GM06990 (cell line): Measurements from ENCODE around the gene FAM171A1.
"Not testable (repeated sequence)": the region's sequence is repeated elsewhere in the genome, so short reads cannot be mapped to it uniquely, and the experiment has no call there.

ENCODE experiments used
- DNase-seq: peaks from one replicate; pipeline ENCODE4 v3.0.0-alpha.2; 2011; ENCODE audit not compliant: insufficient read length; ENCODE audit errors: extremely low read depth
- H3K27me3 ChIP-seq: replicated peaks from 2 replicates; pipeline ENCODE4 v1.6.0; 2011; ENCODE audit warnings: low read length; ENCODE audit not compliant: control insufficient read depth, insufficient read depth
- H3K36me3 ChIP-seq: 2 replicates; pipeline ENCODE4 v1.5.1; 2011; ENCODE audit warnings: low read length; ENCODE audit not compliant: control insufficient read depth, insufficient read depth
- H3K4me3 ChIP-seq: replicated peaks from 2 replicates; pipeline ENCODE4 v1.5.1; 2011; ENCODE audit warnings: low read depth, mild to moderate bottlenecking, control low read depth, low read length
- CTCF ChIP-seq: IDR thresholded peaks from 2 replicates; pipeline ENCODE4 v1.5.1; 2011; ENCODE audit warnings: low read length, control low read depth, mild to moderate bottlenecking, inconsistent platforms; ENCODE audit not compliant: insufficient read depth, poor library complexity, severe bottlenecking

FAM171A1 gene

DNA sequence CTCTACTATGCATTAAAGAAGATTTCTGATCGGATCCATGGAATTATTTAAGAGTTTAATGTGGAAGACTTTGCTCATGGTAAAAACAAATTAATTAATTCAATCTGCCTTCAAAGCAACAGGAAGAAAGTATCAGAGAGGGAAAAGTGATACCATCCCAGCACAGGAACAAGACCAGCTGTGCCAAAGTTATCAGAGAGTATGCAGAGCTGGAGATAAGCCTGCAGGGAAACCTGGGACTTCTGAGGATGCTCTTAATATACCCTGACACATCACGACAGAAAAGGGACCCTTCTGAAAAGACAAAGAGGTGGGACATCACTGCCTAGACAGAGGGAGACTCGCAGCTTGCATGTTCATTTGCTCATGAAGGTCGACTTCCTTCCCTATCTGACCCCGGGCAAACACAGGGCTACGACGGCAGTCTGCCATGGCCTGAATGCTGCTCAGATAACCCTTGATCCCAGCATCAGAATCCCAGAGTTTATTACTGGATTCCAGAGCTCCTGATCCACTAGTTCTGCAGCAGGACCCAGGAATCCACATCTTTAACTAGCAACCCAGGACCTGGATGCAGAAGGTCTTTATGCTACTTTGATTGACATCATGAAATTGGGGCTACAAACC lies 29.5 kb downstream of the FAM171A1 start:
- Histone ChIP-seq H3K36me3 (no peaks in the 10 kb centered on the region), H3K27me3 (no peaks in the 10 kb centered on the region; the same call in 1 of the 2 replicates), H3K4me3 (no peak overlapping the region)
- DNase-seq = no peak
- no peak for TF ChIP-seq CTCF

- no peaks in the 10 kb centered on the region for H3K36me3 ChIP-seq
- H3K4me3 ChIP-seq = no peak overlapping the region
- no peaks in the 10 kb centered on the region; the same call in 1 of the 2 replicates for H3K27me3 ChIP-seq
- no peak for DNase-seq
- TF ChIP-seq CTCF = no peak
Observed at GRCh38 chr10:15339892-15340291, 31.2 kb downstream of the FAM171A1 start.

DNA sequence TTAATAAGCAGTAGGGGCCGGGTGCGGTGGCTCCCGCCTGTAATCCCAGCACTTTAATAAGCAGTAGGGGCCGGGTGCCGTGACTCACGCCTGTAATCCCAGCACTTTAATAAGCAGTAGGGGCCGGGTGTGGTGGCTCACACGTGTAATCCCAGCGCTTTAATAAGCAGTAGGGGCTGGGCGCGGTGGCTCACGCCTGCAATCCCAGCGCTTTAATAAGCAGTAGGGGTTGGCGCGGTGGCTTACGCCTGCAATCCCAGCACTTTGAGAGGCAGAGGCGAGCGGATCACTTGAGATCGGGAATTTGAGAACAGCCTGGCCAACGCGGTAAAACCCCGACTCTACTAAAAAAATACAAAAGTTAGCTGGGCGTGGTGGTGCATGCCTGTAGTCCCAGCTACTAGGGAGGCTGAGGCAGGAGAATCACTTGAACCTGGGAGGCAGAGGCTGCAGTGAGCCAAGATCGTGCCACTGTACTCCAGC lies 33.6 kb downstream of the FAM171A1 start:
- DNase-seq, H3K4me3 ChIP-seq, H3K27me3 ChIP-seq, H3K36me3 ChIP-seq: not testable (repeated sequence)

- no peaks in the 10 kb centered on the region; the same call in 1 of the 2 replicates for H3K27me3 ChIP-seq
- no peaks in the 10 kb centered on the region for H3K36me3 ChIP-seq
- TF ChIP-seq CTCF = no peak
- H3K4me3 ChIP-seq = no peak overlapping the region
- DNase-seq = no peak
Observed at GRCh38 chr10:15336211-15336610, 34.9 kb downstream of the FAM171A1 start.

GRCh38 chr10:15335508-15335907 lies 35.6 kb downstream of the FAM171A1 start:
- no peak for DNase-seq
- Histone ChIP-seq H3K4me3 (no peak overlapping the region), H3K27me3 (no peaks in the 10 kb centered on the region; the same call in 1 of the 2 replicates), H3K36me3 (no peaks in the 10 kb centered on the region)
- no peak for TF ChIP-seq CTCF

DNA sequence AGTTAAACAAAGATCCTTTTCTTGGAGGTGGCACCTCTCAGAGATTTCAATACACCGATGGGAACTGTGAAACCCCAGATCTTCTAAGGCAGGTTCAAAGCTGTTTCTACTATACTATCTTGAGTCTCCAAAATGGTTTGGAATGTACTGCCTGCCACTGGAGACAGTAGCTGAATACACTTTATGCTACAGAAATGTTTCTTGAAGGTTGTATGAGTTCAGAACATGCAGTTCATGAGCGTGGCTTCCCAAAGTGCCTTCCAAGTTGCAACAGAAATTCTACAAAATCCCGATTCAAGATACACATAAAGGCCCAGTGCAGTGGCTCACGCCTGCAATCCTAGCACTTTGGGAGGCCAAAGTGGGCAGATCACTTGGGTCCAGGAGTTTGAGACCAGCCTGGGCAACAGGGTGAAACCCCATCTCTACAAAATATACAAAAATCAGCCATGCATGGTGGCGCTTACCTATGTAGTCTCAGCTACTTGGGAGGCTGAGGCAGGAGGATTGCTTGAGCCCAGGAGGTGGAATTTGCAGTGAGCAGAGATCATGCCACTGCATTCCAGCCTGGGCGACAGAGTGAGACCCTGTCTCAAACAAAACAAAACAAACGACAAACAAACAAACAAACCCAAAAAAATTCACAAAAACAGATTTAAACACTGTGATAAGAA lies 36.3 kb downstream of the FAM171A1 start:
- DNase-seq = no peak
- Histone ChIP-seq H3K27me3 (no peaks in the 10 kb centered on the region; the same call in 1 of the 2 replicates), H3K36me3 (no peaks in the 10 kb centered on the region), H3K4me3 (no peak overlapping the region)
- TF ChIP-seq CTCF = no peak
